Hematopoietic multipotent progenitor cell treated with erythropoietin and hydrocortisone succinate and interleukin-3 and kit ligand, for 15 days (in vitro differentiated cells): Measurements from ENCODE around the gene NRG3.

ENCODE experiments used
- DNase-seq: peaks from one replicate; pipeline ENCODE4 v3.0.0-alpha.2; 2015; ENCODE audit warnings: low spot score

NRG3 gene

GRCh38 chr10:82091413-82091812 is 216.4 kb downstream of the NRG3 start:
- DNase-seq: no peak

- DNase-seq: no peak
Measured at GRCh38 chr10:82092111-82092510, 217.1 kb downstream of the NRG3 start.

DNA sequence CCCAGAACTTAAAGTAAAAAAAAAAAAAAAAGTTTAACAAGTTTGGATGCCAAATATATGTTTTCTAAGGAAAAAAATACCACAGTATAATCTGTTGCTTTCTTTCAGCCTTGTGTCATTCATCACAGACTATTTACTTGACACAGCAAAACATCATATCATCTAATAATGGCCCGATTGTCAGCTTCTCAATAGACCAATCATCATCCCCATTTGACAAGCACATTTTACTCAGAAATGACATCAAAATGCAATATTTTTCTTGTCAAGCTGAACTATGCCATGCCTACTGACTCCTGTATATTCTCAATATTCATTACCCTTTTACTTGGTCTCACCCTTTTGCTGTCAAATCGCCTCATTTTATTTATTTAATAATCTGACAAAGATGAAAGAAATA is 249.7 kb downstream of the NRG3 start:
- no peak for DNase-seq

DNA sequence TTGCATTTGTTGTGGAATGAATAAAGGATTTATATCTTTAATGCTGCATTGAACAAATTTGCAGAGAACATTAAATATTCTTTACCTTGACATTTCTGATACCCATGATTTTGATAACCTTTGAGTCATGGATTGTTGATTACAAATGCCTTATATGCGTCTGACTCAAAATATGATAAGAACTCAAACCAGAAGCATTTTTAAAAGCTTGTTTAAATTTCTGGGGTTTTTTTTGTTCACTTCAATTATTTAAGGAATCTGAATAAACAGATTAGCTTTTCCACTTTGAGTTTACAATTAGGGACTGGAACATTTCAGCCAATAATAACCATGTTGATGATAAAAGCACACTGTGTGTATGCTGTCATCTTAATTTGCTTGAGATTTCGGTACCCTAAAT is 253.5 kb downstream of the NRG3 start:
- DNase-seq: no peak

DNA sequence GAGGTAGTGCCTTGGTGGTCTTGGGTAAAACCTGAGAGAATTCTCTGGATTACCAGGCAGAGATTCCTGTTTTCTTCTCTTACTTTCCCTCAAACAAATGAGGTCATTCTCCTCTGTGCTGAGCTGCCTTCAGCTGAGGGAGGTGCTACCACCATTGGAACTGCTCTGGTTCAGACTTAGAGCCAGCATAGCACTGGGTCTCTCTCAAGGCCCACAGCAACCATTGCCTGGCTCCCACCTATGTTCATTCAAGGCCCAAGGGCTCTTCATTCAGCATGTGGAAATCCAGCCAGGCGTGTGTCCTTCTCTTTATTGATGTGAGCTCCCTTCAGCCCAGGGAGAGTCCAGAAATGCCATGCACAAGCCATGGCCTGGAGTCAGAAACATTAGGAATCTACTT is 261.1 kb downstream of the NRG3 start:
- no peak for DNase-seq

GRCh38 chr10:82144153-82144552 is 269.2 kb downstream of the NRG3 start:
- no peak for DNase-seq

DNA sequence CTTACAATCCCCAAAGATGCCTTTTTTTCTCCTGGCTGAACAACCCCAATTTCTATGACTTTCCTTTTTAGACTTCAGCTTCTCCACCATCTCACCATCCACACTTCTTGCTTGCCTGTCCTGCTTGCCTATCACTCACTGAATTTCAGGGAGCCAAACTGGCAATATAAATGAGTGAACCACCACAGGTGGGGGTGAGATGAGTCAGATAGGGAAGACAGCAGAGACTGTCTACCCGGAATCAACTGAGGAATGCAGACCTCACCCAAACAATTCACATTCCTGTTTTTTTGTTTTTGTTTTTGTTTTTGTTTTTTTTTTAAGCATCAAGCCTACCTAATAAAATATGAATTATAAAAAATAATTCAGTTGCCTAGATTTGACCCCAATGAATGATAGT is 273.8 kb downstream of the NRG3 start:
- DNase-seq: no peak

DNA sequence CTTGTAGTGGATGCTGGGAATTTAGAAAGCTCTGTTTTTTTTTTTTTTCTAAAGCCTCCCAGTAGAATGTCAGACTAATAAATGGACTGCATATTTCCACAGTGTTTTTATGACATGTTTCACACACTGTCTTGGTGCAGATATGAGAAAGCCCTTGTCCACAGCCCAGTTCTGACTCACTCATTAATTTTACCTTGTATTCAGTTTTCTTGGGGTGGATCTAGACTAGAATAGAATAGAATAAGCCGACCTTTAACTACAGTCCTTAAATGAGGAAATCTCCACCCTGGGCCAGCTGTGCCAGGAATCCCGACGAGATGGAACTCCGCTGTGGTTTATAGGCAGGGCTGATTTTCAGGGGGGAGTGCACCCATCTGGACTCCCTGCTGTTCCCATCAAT is 274.7 kb downstream of the NRG3 start:
- no peak for DNase-seq

DNA sequence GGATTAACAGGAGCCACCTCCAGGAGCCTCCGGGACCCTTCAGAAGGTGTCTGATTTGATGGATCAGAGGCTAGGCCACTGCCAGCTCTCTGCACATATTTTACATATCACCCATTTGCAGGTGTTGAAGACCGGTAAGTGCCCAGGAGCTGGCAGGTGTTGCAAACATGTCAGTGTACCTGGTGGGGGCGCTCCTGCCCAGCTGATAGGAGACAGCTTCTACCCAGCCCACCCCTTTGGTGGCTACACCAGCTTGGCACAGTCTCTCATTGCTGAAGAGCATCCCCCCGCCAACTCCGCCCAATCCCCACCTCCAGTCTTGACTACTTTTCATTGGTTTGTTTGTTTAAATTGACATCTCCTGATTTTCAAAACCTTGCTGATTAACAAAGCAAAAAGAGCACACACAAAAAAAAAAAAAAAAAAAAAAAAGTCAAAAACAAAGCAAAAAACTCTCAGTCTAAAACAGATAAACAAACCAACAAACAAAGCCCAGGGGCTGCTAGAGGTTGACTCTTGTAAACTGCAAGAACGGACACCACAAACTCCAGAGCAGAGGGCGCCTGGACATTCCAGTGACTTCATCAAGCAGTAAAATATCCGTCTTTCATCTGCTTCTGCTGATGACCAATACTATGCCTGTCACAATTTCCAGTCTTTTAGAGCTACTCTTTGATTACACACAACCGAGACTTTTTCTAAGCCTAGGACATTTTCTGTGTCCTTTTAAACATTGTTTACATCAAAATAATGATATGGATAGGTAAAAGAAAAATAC is 275.3 kb downstream of the NRG3 start:
- DNase-seq: no peak

- DNase-seq: no peak
Measured at GRCh38 chr10:82160307-82160706, 285.3 kb downstream of the NRG3 start.

DNA sequence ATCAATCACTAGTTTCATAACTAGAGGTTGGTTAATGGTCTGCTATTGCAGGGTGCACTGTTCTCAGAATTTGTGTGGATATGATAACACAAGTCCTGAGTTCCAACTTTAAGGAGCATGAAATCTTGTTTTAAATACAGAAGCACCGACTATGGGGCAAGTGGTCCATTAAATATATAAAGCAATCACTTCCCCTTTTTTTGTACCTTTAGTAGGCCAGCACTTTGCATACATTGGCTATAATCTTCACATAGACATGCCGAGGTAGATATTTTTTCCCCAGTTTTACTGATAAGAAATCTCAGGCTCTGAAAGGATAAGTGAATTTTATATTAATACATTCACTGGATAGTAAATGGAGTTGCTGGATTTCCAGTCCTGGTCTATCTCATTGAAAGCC is 286.3 kb downstream of the NRG3 start:
- no peak for DNase-seq

DNA sequence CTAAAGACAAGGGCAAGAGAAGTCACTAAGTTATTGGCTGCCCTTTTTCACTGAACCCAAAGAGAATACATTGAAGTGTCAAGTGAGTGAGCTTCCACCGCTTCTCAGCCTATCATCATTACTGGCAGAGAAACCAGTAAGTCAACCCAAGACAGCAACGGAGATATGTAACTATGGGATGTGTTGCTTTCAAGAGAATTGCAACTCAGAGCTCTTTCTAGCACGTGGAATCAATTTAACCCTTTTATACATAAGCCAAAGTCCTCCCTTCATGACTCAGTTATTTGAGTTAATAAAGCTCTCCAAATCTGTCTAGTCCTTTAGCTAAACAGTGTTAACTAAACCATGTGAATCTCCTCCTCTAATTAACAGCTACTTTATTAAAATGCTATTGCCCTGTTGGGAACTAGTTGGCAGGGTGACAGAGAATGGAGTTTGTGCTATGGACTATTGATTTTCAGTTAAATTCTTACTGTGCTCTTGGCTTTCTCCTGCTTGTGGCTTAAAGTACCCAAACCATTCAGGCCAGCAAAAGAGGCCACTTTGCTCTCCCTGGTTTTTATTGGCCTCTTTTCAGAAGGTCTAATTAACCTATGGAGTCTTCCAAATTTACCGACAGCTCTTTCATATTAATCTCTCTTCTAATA is 287.7 kb downstream of the NRG3 start:
- no peak for DNase-seq

- DNase-seq: no peak
Measured at GRCh38 chr10:82171899-82172298, 296.9 kb downstream of the NRG3 start.

- no peak for DNase-seq
Measured at GRCh38 chr10:82176587-82176986, 301.6 kb downstream of the NRG3 start.

- no peak for DNase-seq
Measured at GRCh38 chr10:82190432-82191260, 315.7 kb downstream of the NRG3 start.

DNA sequence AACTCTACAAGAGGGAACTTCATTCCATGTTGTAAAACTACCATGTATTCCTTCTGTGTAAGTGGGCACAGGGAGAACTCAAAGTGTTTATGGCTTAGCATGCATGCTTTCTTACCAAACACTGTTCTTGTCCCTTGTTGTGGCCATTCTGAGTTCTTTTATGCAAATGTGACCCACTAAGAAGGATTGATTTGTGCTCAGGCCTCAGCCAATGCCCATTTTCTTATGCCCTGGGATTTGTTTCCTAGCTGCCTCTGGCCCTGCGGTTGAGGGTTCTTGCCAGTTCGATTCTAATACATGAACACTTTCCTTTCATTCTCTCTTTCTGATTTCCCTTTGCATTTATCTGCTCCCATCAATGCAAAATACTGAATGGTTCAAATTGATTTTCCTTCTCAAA is 316.7 kb downstream of the NRG3 start:
- no peak for DNase-seq

GRCh38 chr10:82192665-82193064 is 317.7 kb downstream of the NRG3 start:
- no peak for DNase-seq

DNA sequence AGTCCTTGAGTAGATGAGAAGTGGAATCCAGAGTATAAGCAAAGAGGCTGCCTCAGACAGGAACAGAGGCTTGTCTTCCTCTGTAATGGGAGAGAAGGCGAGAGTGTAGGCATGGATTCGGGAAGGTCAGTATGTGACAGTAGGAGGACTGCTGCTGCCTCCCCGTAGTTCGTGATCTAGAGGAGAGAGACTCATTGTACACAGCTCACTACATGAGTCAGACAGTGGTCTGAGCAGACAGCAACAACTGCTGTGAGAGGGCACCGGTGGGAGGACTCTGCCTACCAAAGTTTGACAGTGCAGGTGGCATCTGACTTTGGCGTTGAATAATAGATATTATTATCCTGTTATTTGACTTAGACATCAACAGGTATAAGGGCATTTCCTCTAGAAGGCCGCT is 319.4 kb downstream of the NRG3 start:
- no peak for DNase-seq

DNA sequence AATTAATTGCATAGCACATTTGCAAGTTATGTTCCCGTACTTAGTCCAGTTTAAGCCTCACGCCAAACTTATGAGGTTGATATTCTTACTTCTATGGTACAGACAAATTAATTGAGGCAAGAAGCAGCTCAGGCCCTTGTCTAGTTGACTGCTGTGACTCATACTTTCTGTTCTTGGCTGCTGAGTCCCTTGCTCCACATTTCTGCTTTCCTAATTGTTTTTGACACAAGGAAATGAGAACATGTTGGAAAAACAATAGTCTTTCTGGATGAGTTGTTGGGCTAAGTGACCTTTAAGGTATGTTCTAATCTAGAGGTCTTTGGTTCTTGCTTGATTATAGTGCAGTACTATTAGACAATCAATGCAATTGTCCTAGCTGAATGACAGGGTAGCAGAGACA is 331.8 kb downstream of the NRG3 start:
- DNase-seq: no peak

GRCh38 chr10:82208726-82209125 is 333.7 kb downstream of the NRG3 start:
- no peak for DNase-seq

GRCh38 chr10:82210331-82210730 is 335.3 kb downstream of the NRG3 start:
- no peak for DNase-seq

DNA sequence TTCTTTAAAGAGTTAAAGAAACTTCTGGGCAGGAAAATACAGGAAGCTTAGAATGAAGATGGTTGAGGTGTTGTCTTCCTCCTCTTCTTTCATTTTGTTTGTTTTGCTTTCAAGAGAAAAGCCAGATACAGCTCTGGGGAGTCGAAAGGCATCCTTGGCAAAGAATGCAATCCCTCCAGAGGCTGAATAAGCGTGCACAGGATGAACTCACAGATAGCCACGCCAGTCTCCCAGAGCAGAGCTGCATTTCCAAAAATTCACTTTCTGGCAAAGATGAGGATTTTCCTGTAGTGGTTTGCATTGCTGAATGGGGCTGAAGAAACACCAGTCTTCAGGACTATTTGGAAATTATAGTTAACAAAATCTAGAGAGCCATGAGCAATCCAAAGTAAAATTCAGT is 336.4 kb downstream of the NRG3 start:
- DNase-seq: no peak

GRCh38 chr10:82212753-82213152 is 337.8 kb downstream of the NRG3 start:
- DNase-seq: no peak
